Measurements from ENCODE around the gene ABHD17B. TPM values are rescaled to one million over a fixed set of nuclear protein-coding genes. Genes with fewer than 3 reads are reported as not detected.

ABHD17B gene
- total RNA-seq, 1 experiment from 2014 or later = 21.1 TPM

GRCh38 chr9:71925834-71926233 is 14.8 kb upstream of the ABHD17B start:
- peaks cover 2% of the 10 kb centered on the region; the same call in 1 of the 2 replicates for H3K36me3 ChIP-seq (ENCODE audit: control insufficient read depth, insufficient read depth, low read length)
- no peak for TF ChIP-seq POLR2AphosphoS5 (IDR thresholded peaks at IDR 0.05; ENCODE audit: low read depth, low read length)
- TF ChIP-seq CTCF (IDR thresholded peaks at IDR 0.05) = no peak
- TF ChIP-seq SIN3A (IDR thresholded peaks at IDR 0.05; ENCODE audit: borderline replicate concordance, insufficient read depth, low read depth, low read length) = no peak
- no peak for TF ChIP-seq TCF7L2 (IDR thresholded peaks at IDR 0.05; ENCODE audit: low read depth, low read length)
- TF ChIP-seq REST (IDR thresholded peaks at IDR 0.05; ENCODE audit: insufficient read depth in 1 of 2, low read depth in 2 of 2, low read length in 1 of 2) = no peak
- H3K9me3 ChIP-seq (ENCODE audit: control insufficient read depth, insufficient read depth, low read depth, low read length) = no peaks in the 10 kb centered on the region
- no peak for ATAC-seq
- in situ Hi-C loops (cut with HindIII; ENCODE audit: low pct_unique_long_range_greater_than_20kb, low sequenced_read_pairs) = no loop called here
- BruUV-seq (replicated peaks) = no TSS peak
- ChIA-PET POLR2A (no interaction called here), CTCF (no interaction called here)
- no peak overlapping the region for H3K27ac ChIP-seq (ENCODE audit: low read length)
- H3K4me1 ChIP-seq (ENCODE audit: control insufficient read depth, insufficient read depth, low read length) = no peaks in the 10 kb centered on the region; the same call in none of the 2 replicates
- intact Hi-C loops (cut with micrococcal nuclease; ENCODE audit: unreplicated experiment) = no loop called here
- no peaks in the 10 kb centered on the region for H3K27me3 ChIP-seq (ENCODE audit: control insufficient read depth, insufficient read depth, low read length)
- H3K4me3 ChIP-seq (ENCODE audit: low read depth in 2 of 2, low read length in 2 of 2) = no peak overlapping the region
- DNase-seq (ENCODE audit: low read depth, low spot score) = no peak

- Histone ChIP-seq H3K9me3 (ENCODE audit: control insufficient read depth, insufficient read depth, low read depth, low read length) (no peaks in the 10 kb centered on the region), H3K27me3 (ENCODE audit: control insufficient read depth, insufficient read depth, low read length) (no peaks in the 10 kb centered on the region), H3K27ac (ENCODE audit: low read length) (no peak overlapping the region), H3K36me3 (ENCODE audit: control insufficient read depth, insufficient read depth, low read length) (peaks cover 2% of the 10 kb centered on the region; the same call in 1 of the 2 replicates), H3K4me1 (ENCODE audit: control insufficient read depth, insufficient read depth, low read length) (no peaks in the 10 kb centered on the region; the same call in none of the 2 replicates), H3K4me3 (ENCODE audit: low read depth in 2 of 2, low read length in 2 of 2) (no peak overlapping the region)
- DNase-seq (ENCODE audit: low read depth, low spot score) (no peak), ATAC-seq (no peak)
- CTCF ChIA-PET = no interaction called here
- intact Hi-C loops (cut with micrococcal nuclease; ENCODE audit: unreplicated experiment) (no loop called here), in situ Hi-C loops (cut with HindIII; ENCODE audit: low pct_unique_long_range_greater_than_20kb, low sequenced_read_pairs) (no loop called here)
- no TSS peak for BruUV-seq (replicated peaks)
- POLR2A ChIA-PET = no interaction called here
- TF ChIP-seq REST (IDR thresholded peaks at IDR 0.05; ENCODE audit: insufficient read depth in 1 of 2, low read depth in 2 of 2, low read length in 1 of 2) = no peak
- TF ChIP-seq CTCF (IDR thresholded peaks at IDR 0.05) = no peak
- TF ChIP-seq TCF7L2 (IDR thresholded peaks at IDR 0.05; ENCODE audit: low read depth, low read length) = no peak
- TF ChIP-seq SIN3A (IDR thresholded peaks at IDR 0.05; ENCODE audit: borderline replicate concordance, insufficient read depth, low read depth, low read length) = no peak
- TF ChIP-seq POLR2AphosphoS5 (IDR thresholded peaks at IDR 0.05; ENCODE audit: low read depth, low read length) = no peak
These were observed 13.6 kb upstream of the ABHD17B start for GRCh38 chr9:71924576-71924975.

Data from Panc1 (cell line).